Measurements from ENCODE around the gene SHQ1.
A peak's percentile ranks its signal among the peaks of the same experiment; 100 is the strongest.
"Not testable (repeated sequence)": the region's sequence is repeated elsewhere in the genome, so short reads cannot be mapped to it uniquely, and the experiment has no call there.

Gene SHQ1

GRCh38 chr3:72727726-72728125 is 120.5 kb downstream of the SHQ1 start:
- Mint-ChIP-seq H3K27me3 (no peaks in the 10 kb centered on the region), H3K36me3 (peaks cover 1% of the 10 kb centered on the region), H3K9me3 (peaks cover 6% of the 10 kb centered on the region), H3K4me3 (no peak overlapping the region), H3K4me1 (peaks cover 13% of the 10 kb centered on the region), H3K27ac (no peak overlapping the region)

- Mint-ChIP-seq H3K4me1 (peaks cover 13% of the 10 kb centered on the region), H3K27ac (no peak overlapping the region), H3K9me3 (peaks cover 6% of the 10 kb centered on the region), H3K36me3 (peaks cover 1% of the 10 kb centered on the region), H3K4me3 (no peak overlapping the region), H3K27me3 (no peaks in the 10 kb centered on the region)
These were observed 121.1 kb downstream of the SHQ1 start for GRCh38 chr3:72727172-72727571.

- peaks cover 13% of the 10 kb centered on the region for H3K4me1 Mint-ChIP-seq
- peaks cover 1% of the 10 kb centered on the region for H3K36me3 Mint-ChIP-seq
- peaks cover 6% of the 10 kb centered on the region for H3K9me3 Mint-ChIP-seq
- H3K27ac Mint-ChIP-seq = no peak overlapping the region
- H3K27me3 Mint-ChIP-seq = no peaks in the 10 kb centered on the region
- no peak overlapping the region for H3K4me3 Mint-ChIP-seq
These were observed 123.0 kb downstream of the SHQ1 start for GRCh38 chr3:72725229-72725628.

GRCh38 chr3:72724070-72724469 is 124.2 kb downstream of the SHQ1 start:
- peaks cover 1% of the 10 kb centered on the region for H3K36me3 Mint-ChIP-seq
- H3K9me3 Mint-ChIP-seq = peaks cover 6% of the 10 kb centered on the region
- H3K27me3 Mint-ChIP-seq = no peaks in the 10 kb centered on the region
- no peak overlapping the region for H3K4me3 Mint-ChIP-seq
- H3K27ac Mint-ChIP-seq = no peak overlapping the region
- peaks cover 13% of the 10 kb centered on the region for H3K4me1 Mint-ChIP-seq

GRCh38 chr3:72722930-72723726 is 125.1 kb downstream of the SHQ1 start:
- H3K27me3 Mint-ChIP-seq = no peaks in the 10 kb centered on the region
- H3K4me3 Mint-ChIP-seq = no peak overlapping the region
- H3K27ac Mint-ChIP-seq = peak overlapping the region; percentile 48
- peaks cover 13% of the 10 kb centered on the region for H3K4me1 Mint-ChIP-seq
- peaks cover 6% of the 10 kb centered on the region for H3K9me3 Mint-ChIP-seq
- H3K36me3 Mint-ChIP-seq = peaks cover 1% of the 10 kb centered on the region

GRCh38 chr3:72721683-72722381 is 126.4 kb downstream of the SHQ1 start:
- peaks cover 6% of the 10 kb centered on the region for H3K9me3 Mint-ChIP-seq
- H3K27me3 Mint-ChIP-seq = no peaks in the 10 kb centered on the region
- peaks cover 13% of the 10 kb centered on the region for H3K4me1 Mint-ChIP-seq
- H3K36me3 Mint-ChIP-seq = peaks cover 3% of the 10 kb centered on the region
- H3K4me3 Mint-ChIP-seq = no peak overlapping the region
- H3K27ac Mint-ChIP-seq = no peak overlapping the region

GRCh38 chr3:72720566-72720965 is 127.7 kb downstream of the SHQ1 start:
- peaks cover 3% of the 10 kb centered on the region for H3K36me3 Mint-ChIP-seq
- no peak overlapping the region for H3K27ac Mint-ChIP-seq
- no peaks in the 10 kb centered on the region for H3K27me3 Mint-ChIP-seq
- H3K4me1 Mint-ChIP-seq = peaks cover 13% of the 10 kb centered on the region
- H3K4me3 Mint-ChIP-seq = no peak overlapping the region
- H3K9me3 Mint-ChIP-seq = peaks cover 4% of the 10 kb centered on the region

- Mint-ChIP-seq H3K27me3 (no peaks in the 10 kb centered on the region), H3K4me3 (no peak overlapping the region), H3K27ac (peak overlapping the region; percentile 51), H3K9me3 (no peaks in the 10 kb centered on the region), H3K36me3 (peaks cover 7% of the 10 kb centered on the region), H3K4me1 (peaks cover 8% of the 10 kb centered on the region)
These were observed 129.1 kb downstream of the SHQ1 start for GRCh38 chr3:72719137-72719536.

- not testable (repeated sequence) for H3K27me3 Mint-ChIP-seq, H3K4me1 Mint-ChIP-seq, H3K9me3 Mint-ChIP-seq, H3K4me3 Mint-ChIP-seq, H3K27ac Mint-ChIP-seq, H3K36me3 Mint-ChIP-seq
These were observed 134.1 kb downstream of the SHQ1 start for GRCh38 chr3:72714135-72714534.

GRCh38 chr3:72710471-72710870 is 137.8 kb downstream of the SHQ1 start:
- not testable (repeated sequence) for H3K27ac Mint-ChIP-seq, H3K36me3 Mint-ChIP-seq, H3K4me3 Mint-ChIP-seq, H3K4me1 Mint-ChIP-seq, H3K27me3 Mint-ChIP-seq, H3K9me3 Mint-ChIP-seq

- Mint-ChIP-seq H3K4me1 (no peaks in the 10 kb centered on the region), H3K27ac (no peak overlapping the region), H3K9me3 (no peaks in the 10 kb centered on the region), H3K4me3 (no peak overlapping the region), H3K27me3 (no peaks in the 10 kb centered on the region), H3K36me3 (no peaks in the 10 kb centered on the region)
These were observed 139.8 kb downstream of the SHQ1 start for GRCh38 chr3:72708441-72708840.

- Mint-ChIP-seq H3K27me3 (peaks cover 2% of the 10 kb centered on the region), H3K27ac (no peak overlapping the region), H3K9me3 (no peaks in the 10 kb centered on the region), H3K4me1 (no peaks in the 10 kb centered on the region), H3K36me3 (no peaks in the 10 kb centered on the region), H3K4me3 (no peak overlapping the region)
These were observed 145.2 kb downstream of the SHQ1 start for GRCh38 chr3:72702997-72703396.

- Mint-ChIP-seq H3K27me3 (peaks cover 2% of the 10 kb centered on the region), H3K36me3 (no peaks in the 10 kb centered on the region), H3K9me3 (no peaks in the 10 kb centered on the region), H3K27ac (no peak overlapping the region), H3K4me1 (no peaks in the 10 kb centered on the region), H3K4me3 (no peak overlapping the region)
These were observed 145.9 kb downstream of the SHQ1 start for GRCh38 chr3:72702390-72702789.

GRCh38 chr3:72700106-72700505 is 148.1 kb downstream of the SHQ1 start:
- Mint-ChIP-seq H3K36me3 (no peaks in the 10 kb centered on the region), H3K9me3 (no peaks in the 10 kb centered on the region), H3K27me3 (peaks cover 2% of the 10 kb centered on the region), H3K27ac (no peak overlapping the region), H3K4me1 (no peaks in the 10 kb centered on the region), H3K4me3 (no peak overlapping the region)

GRCh38 chr3:72699631-72700030 is 148.6 kb downstream of the SHQ1 start:
- Mint-ChIP-seq H3K27ac (no peak overlapping the region), H3K36me3 (no peaks in the 10 kb centered on the region), H3K27me3 (peaks cover 2% of the 10 kb centered on the region), H3K4me1 (no peaks in the 10 kb centered on the region), H3K4me3 (no peak overlapping the region), H3K9me3 (no peaks in the 10 kb centered on the region)

Data from activated naive CD4-positive, alpha-beta T cell treated with anti-CD3 and anti-CD28 coated beads, Interleukin-2, amount 50 U/mL, for 24 hours (primary cell).